ENCODE measurements around the gene MEIOSIN. TPM values are rescaled to one million over a fixed set of nuclear protein-coding genes. Genes with fewer than 3 reads are reported as not detected.

MEIOSIN gene
- total and polyA plus RNA-seq, 2 donors from 2014 or later, result not detected

DNA sequence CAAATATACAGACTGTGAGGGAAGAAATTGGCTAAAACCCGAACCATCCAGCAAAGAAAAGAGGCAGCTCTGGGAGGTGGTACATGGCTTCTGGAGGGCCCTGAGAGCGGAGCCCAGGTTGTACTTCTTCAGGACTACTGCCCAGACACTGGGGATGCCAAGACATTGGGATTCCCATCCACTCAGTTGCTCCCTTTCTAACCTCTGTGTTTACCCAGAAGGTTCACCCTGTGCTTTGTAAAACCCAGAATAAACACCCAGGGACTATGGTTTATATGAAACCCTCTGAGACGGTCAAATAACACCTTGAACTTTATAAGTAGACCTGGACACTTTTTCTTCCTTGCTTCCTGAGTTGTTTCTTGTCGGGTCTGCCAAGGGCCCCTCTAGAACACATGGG is 9.7 kb downstream of the MEIOSIN start:
- H3K36me3 ChIP-seq (ENCODE audit: control insufficient read depth in 2 of 3, insufficient read depth in 3 of 3, low read length in 3 of 3), result no peaks in the 10 kb centered on the region
- FAIRE-seq (no peak), DNase-seq (no peak)
- no peaks in the 10 kb centered on the region for H3K27me3 ChIP-seq (ENCODE audit: control insufficient read depth, insufficient read depth, low read length)
- H3K27ac ChIP-seq (ENCODE audit: low read depth in 2 of 2, low read length in 2 of 2), result no peak overlapping the region
- TF ChIP-seq, protein P1, sequence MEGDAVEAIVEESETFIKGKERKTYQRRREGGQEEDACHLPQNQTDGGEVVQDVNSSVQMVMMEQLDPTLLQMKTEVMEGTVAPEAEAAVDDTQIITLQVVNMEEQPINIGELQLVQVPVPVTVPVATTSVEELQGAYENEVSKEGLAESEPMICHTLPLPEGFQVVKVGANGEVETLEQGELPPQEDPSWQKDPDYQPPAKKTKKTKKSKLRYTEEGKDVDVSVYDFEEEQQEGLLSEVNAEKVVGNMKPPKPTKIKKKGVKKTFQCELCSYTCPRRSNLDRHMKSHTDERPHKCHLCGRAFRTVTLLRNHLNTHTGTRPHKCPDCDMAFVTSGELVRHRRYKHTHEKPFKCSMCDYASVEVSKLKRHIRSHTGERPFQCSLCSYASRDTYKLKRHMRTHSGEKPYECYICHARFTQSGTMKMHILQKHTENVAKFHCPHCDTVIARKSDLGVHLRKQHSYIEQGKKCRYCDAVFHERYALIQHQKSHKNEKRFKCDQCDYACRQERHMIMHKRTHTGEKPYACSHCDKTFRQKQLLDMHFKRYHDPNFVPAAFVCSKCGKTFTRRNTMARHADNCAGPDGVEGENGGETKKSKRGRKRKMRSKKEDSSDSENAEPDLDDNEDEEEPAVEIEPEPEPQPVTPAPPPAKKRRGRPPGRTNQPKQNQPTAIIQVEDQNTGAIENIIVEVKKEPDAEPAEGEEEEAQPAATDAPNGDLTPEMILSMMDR (IDR thresholded peaks at IDR 0.05; ENCODE audit: borderline replicate concordance, extremely low read depth, insufficient read depth), result no peak
- H3K4me3 ChIP-seq (ENCODE audit: low read length in 3 of 3), result no peak overlapping the region
- no peaks in the 10 kb centered on the region for H3K4me1 ChIP-seq (ENCODE audit: control insufficient read depth in 2 of 3, insufficient read depth in 2 of 3, low read depth in 1 of 3, low read length in 3 of 3)
- H3K9me3 ChIP-seq (ENCODE audit: control insufficient read depth in 2 of 3, insufficient read depth in 1 of 3, low read length in 3 of 3), result no peaks in the 10 kb centered on the region
- intact Hi-C loops (cut with DNase I), result no loop called here
- no peak overlapping the region for H3K9ac ChIP-seq (ENCODE audit: low read length in 3 of 3)

DNA sequence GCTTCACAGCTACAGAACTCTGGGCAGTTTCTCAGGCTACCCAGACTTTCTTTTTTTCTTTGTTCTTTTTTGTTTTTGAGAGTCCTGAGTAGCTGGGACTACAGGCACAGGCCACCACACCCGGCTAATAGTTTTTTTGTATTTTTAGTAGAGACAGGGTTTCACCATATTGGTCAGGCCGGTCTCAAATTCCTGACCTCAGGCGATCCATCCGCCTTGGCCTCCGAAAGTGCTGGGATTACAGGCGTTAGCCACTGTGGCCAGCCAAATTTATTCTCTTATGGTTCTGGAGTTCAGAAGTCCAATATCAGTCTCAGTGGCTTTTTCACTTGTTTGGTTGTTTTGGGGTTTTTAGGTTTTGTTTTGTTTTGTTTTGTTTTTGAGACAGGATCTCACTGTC is 12.4 kb downstream of the MEIOSIN start:
- no peak overlapping the region for H3K4me3 ChIP-seq (ENCODE audit: low read length in 3 of 3)
- no peak overlapping the region for H3K27ac ChIP-seq (ENCODE audit: low read depth in 2 of 2, low read length in 2 of 2)
- TF ChIP-seq, protein P1 (IDR thresholded peaks at IDR 0.05; ENCODE audit: borderline replicate concordance, extremely low read depth, insufficient read depth), result no peak
- no peaks in the 10 kb centered on the region for H3K36me3 ChIP-seq (ENCODE audit: control insufficient read depth in 2 of 3, insufficient read depth in 3 of 3, low read length in 3 of 3)
- no peaks in the 10 kb centered on the region for H3K27me3 ChIP-seq (ENCODE audit: control insufficient read depth, insufficient read depth, low read length)
- DNase-seq, result no peak
- no peaks in the 10 kb centered on the region for H3K9me3 ChIP-seq (ENCODE audit: control insufficient read depth in 2 of 3, insufficient read depth in 1 of 3, low read length in 3 of 3)
- intact Hi-C loops (cut with DNase I), result no loop called here
- no peak for FAIRE-seq
- no peaks in the 10 kb centered on the region for H3K4me1 ChIP-seq (ENCODE audit: control insufficient read depth in 2 of 3, insufficient read depth in 2 of 3, low read depth in 1 of 3, low read length in 3 of 3)
- no peak overlapping the region for H3K9ac ChIP-seq (ENCODE audit: low read length in 3 of 3)

DNA sequence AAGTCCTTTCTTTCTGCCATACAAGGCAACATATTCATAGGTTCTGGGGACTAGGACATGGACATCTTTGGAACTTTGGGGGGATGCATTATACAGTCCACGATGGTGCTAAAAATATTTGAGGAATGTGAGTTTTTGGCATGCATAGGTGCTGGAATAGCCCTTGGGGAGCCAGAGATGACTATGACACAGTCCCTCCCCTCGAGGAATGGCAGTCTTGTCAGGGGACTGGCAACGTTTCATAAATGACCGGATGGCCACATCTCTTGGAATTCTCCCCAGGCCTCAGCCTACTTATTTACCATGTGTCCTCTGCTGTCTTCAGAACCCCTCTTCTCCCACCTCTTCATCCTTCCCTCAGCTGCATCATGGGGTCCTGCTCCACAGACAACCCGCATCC is 13.6 kb downstream of the MEIOSIN start:
- intact Hi-C loops (cut with DNase I), result no loop called here
- FAIRE-seq, result no peak

More for the DNA sequence above, 13.6 kb downstream of the MEIOSIN start:
- H3K9me3 ChIP-seq (ENCODE audit: control insufficient read depth in 2 of 3, insufficient read depth in 1 of 3, low read length in 3 of 3), result no peaks in the 10 kb centered on the region
- no peaks in the 10 kb centered on the region for H3K4me1 ChIP-seq (ENCODE audit: control insufficient read depth in 2 of 3, insufficient read depth in 2 of 3, low read depth in 1 of 3, low read length in 3 of 3)
- no peak overlapping the region for H3K27ac ChIP-seq (ENCODE audit: low read depth in 2 of 2, low read length in 2 of 2)
- no peaks in the 10 kb centered on the region for H3K36me3 ChIP-seq (ENCODE audit: control insufficient read depth in 2 of 3, insufficient read depth in 3 of 3, low read length in 3 of 3)
- H3K4me3 ChIP-seq (ENCODE audit: low read length in 3 of 3), result no peak overlapping the region
- TF ChIP-seq, protein P1 (IDR thresholded peaks at IDR 0.05; ENCODE audit: borderline replicate concordance, extremely low read depth, insufficient read depth), result no peak
- no peak for DNase-seq
- no peak overlapping the region for H3K9ac ChIP-seq (ENCODE audit: low read length in 3 of 3)
- H3K27me3 ChIP-seq (ENCODE audit: control insufficient read depth, insufficient read depth, low read length), result no peaks in the 10 kb centered on the region
